Measurements from ENCODE around the gene PSMD3. TPM values are rescaled to one million over a fixed set of nuclear protein-coding genes. Genes with fewer than 3 reads are reported as not detected.
A peak's percentile ranks its signal among the peaks of the same experiment; 100 is the strongest.

Gene PSMD3
- total and polyA plus RNA-seq, 2 experiments from 2014 or later = 92.1 to 114 TPM

DNA sequence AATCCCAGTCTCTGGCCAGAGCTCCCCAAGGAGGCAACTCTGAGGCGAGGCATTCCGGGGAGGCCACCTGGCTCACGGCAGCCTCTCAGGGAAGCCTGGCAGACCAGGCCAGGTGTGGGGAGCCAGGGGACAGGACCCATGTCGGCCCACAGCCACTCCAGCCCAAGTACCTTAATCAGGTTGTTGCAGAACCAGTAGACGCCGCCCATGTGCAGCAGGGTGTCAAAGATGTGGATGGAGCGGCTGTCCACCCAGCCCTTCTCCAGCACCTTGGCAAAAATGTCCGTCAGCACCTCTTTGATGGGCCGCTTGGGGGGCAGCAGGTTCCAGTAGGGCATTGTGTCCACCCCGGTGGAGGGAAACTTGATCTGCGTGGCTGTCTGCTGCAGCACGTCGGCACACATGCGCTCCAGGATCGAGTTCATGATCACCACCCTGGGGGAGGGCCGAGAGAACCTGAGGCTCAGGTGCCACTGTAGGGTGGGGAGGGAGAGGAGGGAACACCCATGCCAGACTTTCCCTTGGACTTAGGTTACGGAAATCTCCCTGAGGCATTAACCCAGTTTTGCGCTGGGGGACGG is 42.4 kb downstream of the PSMD3 start:
- no peaks in the 10 kb centered on the region for H3K36me3 ChIP-seq (replicated peaks; ENCODE audit: insufficient read depth, low read depth)
- no peaks in the 10 kb centered on the region for H3K9me2 ChIP-seq (replicated peaks; ENCODE audit: insufficient read depth)
- H3K4me2 ChIP-seq = peak overlapping the region; percentile 2
- H4K20me1 ChIP-seq (ENCODE audit: insufficient read depth, poor library complexity, severe bottlenecking) = no peaks in the 10 kb centered on the region
- TF ChIP-seq EZH2phosphoT487 (IDR thresholded peaks at IDR 0.05; ENCODE audit: low read depth, severe bottlenecking, unreplicated experiment) (no peak), EZH2 (IDR thresholded peaks at IDR 0.05; ENCODE audit: borderline replicate concordance) (no peak)
- TF ChIP-seq, protein P1, sequence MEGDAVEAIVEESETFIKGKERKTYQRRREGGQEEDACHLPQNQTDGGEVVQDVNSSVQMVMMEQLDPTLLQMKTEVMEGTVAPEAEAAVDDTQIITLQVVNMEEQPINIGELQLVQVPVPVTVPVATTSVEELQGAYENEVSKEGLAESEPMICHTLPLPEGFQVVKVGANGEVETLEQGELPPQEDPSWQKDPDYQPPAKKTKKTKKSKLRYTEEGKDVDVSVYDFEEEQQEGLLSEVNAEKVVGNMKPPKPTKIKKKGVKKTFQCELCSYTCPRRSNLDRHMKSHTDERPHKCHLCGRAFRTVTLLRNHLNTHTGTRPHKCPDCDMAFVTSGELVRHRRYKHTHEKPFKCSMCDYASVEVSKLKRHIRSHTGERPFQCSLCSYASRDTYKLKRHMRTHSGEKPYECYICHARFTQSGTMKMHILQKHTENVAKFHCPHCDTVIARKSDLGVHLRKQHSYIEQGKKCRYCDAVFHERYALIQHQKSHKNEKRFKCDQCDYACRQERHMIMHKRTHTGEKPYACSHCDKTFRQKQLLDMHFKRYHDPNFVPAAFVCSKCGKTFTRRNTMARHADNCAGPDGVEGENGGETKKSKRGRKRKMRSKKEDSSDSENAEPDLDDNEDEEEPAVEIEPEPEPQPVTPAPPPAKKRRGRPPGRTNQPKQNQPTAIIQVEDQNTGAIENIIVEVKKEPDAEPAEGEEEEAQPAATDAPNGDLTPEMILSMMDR (IDR thresholded peaks at IDR 0.05; ENCODE audit: poor library complexity) = no peak
- H3K4me3 ChIP-seq = no peak overlapping the region
- no peaks in the 10 kb centered on the region for H3K27me3 ChIP-seq
- no peak overlapping the region for H3K27ac ChIP-seq
- no peaks in the 10 kb centered on the region for H3K9me3 ChIP-seq (ENCODE audit: low read depth)
- peaks cover 6% of the 10 kb centered on the region for H3K4me1 ChIP-seq (ENCODE audit: insufficient read depth)
- DNase-seq (ENCODE audit: low spot score) = peak; percentile 4
- 87% methylated on average over 18 of the region's 19 CpGs for WGBS (ENCODE audit: low lambda C conversion rate, missing lambda C conversion rate)
- H3K79me2 ChIP-seq = no peaks in the 10 kb centered on the region
- H2AFZ ChIP-seq = no peak overlapping the region

DNA sequence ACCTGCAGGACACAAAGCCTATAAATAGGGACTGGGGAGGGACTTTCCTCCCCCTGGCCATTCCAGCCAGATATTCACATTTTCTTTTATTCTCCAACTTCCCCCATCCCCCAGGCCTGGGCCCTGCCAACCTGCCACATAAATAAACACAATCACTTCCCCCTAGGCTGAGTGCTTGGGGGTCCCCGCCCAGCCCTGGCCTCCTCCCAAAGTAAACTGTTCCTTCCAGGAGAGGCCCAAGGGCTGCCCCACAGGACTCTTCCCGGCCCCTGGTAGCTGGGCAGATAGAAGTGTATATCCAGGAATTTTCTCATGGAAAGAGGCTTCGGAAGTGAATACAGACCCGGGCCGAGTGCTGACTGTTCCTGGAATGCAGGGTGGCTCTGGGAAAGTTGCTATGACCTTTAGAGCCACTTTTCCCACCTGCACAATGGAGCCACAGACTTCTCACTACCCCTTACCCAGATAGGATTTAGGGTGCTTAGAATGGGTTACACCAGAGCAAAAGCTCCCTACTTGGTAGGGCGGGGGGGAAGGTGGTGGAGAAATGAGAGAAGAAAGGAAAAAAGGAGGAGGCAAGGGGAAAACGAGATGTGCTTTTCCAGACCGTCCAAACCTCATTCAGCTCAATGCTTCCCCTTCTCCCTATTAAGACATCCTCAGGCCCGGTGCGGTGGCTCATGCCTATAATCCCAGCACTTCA is 43.1 kb downstream of the PSMD3 start:
- Histone ChIP-seq H3K9me2 (replicated peaks; ENCODE audit: insufficient read depth) (no peaks in the 10 kb centered on the region), H3K9me3 (ENCODE audit: low read depth) (no peaks in the 10 kb centered on the region), H3K27ac (no peak overlapping the region), H4K20me1 (ENCODE audit: insufficient read depth, poor library complexity, severe bottlenecking) (no peaks in the 10 kb centered on the region), H3K4me2 (peak overlapping the region; percentile 2), H3K79me2 (no peaks in the 10 kb centered on the region), H3K4me1 (ENCODE audit: insufficient read depth) (peaks cover under 1% of the 10 kb centered on the region), H3K4me3 (no peak overlapping the region), H3K36me3 (replicated peaks; ENCODE audit: insufficient read depth, low read depth) (no peaks in the 10 kb centered on the region), H2AFZ (no peak overlapping the region), H3K27me3 (no peaks in the 10 kb centered on the region)
- DNase-seq (ENCODE audit: low spot score) = peak; percentile 14
- WGBS (ENCODE audit: low lambda C conversion rate, missing lambda C conversion rate) = 76% methylated on average over 10 of the region's 10 CpGs
- TF ChIP-seq EZH2phosphoT487 (IDR thresholded peaks at IDR 0.05; ENCODE audit: low read depth, severe bottlenecking, unreplicated experiment) (no peak), EZH2 (IDR thresholded peaks at IDR 0.05; ENCODE audit: borderline replicate concordance) (no peak)
- TF ChIP-seq, protein P1 (IDR thresholded peaks at IDR 0.05; ENCODE audit: poor library complexity) = no peak

DNA sequence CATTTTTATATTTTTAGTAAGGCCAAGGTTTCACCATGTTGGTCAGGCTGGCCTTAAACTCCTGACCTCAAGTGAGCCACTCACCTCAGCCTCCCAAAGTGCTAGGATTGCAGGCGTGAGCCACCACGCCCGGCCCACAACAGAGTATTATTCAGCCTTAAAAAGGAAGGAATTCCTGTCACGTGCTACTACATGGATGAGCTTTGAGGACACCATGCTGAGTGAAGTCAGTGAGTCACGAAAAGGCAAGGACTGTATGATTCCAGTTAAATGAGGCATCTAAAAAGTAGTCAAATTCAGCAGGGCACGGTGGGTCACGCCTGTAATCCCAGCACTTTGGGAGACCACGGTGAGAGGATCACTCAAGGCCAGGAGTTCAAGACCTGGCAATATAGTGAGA is 44.3 kb downstream of the PSMD3 start:
- Histone ChIP-seq H3K9me2 (replicated peaks; ENCODE audit: insufficient read depth) (no peaks in the 10 kb centered on the region), H3K79me2 (no peaks in the 10 kb centered on the region), H3K27me3 (no peaks in the 10 kb centered on the region), H4K20me1 (ENCODE audit: insufficient read depth, poor library complexity, severe bottlenecking) (no peaks in the 10 kb centered on the region), H3K27ac (no peak overlapping the region), H3K4me2 (no peak overlapping the region), H3K9me3 (ENCODE audit: low read depth) (no peaks in the 10 kb centered on the region), H3K4me3 (no peak overlapping the region), H2AFZ (no peak overlapping the region), H3K36me3 (replicated peaks; ENCODE audit: insufficient read depth, low read depth) (no peaks in the 10 kb centered on the region), H3K4me1 (ENCODE audit: insufficient read depth) (no peaks in the 10 kb centered on the region)
- no peak for DNase-seq (ENCODE audit: low spot score)
- TF ChIP-seq EZH2 (IDR thresholded peaks at IDR 0.05; ENCODE audit: borderline replicate concordance) = no peak
- TF ChIP-seq EZH2phosphoT487 (IDR thresholded peaks at IDR 0.05; ENCODE audit: low read depth, severe bottlenecking, unreplicated experiment) = no peak
- TF ChIP-seq, protein P1 (IDR thresholded peaks at IDR 0.05; ENCODE audit: poor library complexity) = no peak
- WGBS (ENCODE audit: low lambda C conversion rate, missing lambda C conversion rate) = 94% methylated on average over 8 of the region's 8 CpGs
